ENCODE results near the gene CCDC34. TPM values are rescaled to one million over a fixed set of nuclear protein-coding genes. Genes with fewer than 3 reads are reported as not detected.

CCDC34 gene
- total RNA-seq, 2 experiments from 2014 or later: 26.8 to 28.5 TPM

GRCh38 chr11:27290261-27291050 is 72.6 kb downstream of the CCDC34 start:
- TF ChIP-seq CTCF (IDR thresholded peaks at IDR 0.05): no peak
- Mint-ChIP-seq H3K4me1 (ENCODE audit: low read depth) (no peaks in the 10 kb centered on the region), H3K27ac (no peak overlapping the region), H3K9me3 (peaks cover 12% of the 10 kb centered on the region), H3K4me3 (no peak overlapping the region), H3K27me3 (no peaks in the 10 kb centered on the region), H3K36me3 (ENCODE audit: low read depth) (no peaks in the 10 kb centered on the region)
- no peak for DNase-seq
- intact Hi-C loops (cut with micrococcal nuclease): loop anchor here (10.0 kb wide), 1 partner anchor 106 kb away; no protein-coding TSS in a partner anchor
- CTCF ChIA-PET: no interaction called here
- POLR2A ChIA-PET: no interaction called here
- ATAC-seq: no peak

Other genes starting within 250 kb of the CCDC34 start
- gene LGR4, start 109.6 kb upstream of the CCDC34 start, total RNA-seq: under 1 TPM in 1 of 2 experiments, not detected in 1; 0.09 TPM
- 10 to 100 TPM; 26.9 to 28.9 TPM for gene LIN7C, start 143.6 kb upstream of the CCDC34 start, total RNA-seq